Measurements from ENCODE around the gene DMAC1. TPM values are rescaled to one million over a fixed set of nuclear protein-coding genes. Genes with fewer than 3 reads are reported as not detected.
A peak's percentile ranks its signal among the peaks of the same experiment; 100 is the strongest.

DMAC1 gene
- total RNA-seq, 2 experiments from 2014 or later: 9.5 to 9.9 TPM

- no peak overlapping the region for H3K27ac ChIP-seq (ENCODE audit: low read depth in 1 of 2, low read length in 2 of 2)
- CTCF ChIA-PET: no interaction called here
- TF ChIP-seq CTCF (IDR thresholded peaks at IDR 0.05): no peak
Measured at GRCh38 chr9:7799944-7800285, 337 bp upstream of the DMAC1 start.

DNA sequence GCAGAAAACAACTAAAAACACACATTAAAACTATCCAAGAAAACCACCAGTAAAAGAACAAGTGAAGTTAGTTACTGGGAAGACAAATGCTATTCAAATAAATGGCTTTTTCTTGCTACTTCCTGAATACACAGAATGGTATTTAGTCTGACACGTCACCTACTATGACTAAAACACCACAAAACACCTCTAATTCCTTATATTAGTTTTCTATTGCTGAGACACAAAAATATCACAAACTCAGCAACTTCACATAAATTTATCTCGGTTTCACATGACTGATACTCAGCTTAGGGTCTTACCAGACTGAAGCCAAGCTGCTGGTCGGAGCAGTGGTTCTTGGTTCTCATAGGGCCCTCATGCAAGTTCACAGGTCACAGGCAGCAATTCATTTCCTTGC is 5.4 kb downstream of the DMAC1 start:
- Histone ChIP-seq H3K4me1 (ENCODE audit: insufficient read depth, low read length) (peaks cover 13% of the 10 kb centered on the region), H3K27ac (ENCODE audit: low read depth in 1 of 2, low read length in 2 of 2) (no peak overlapping the region), H3K27me3 (ENCODE audit: control insufficient read depth in 1 of 2, insufficient read depth in 2 of 2, low read length in 2 of 2) (no peaks in the 10 kb centered on the region), H3K4me3 (ENCODE audit: low read length) (no peak overlapping the region), H3K9me3 (ENCODE audit: control insufficient read depth in 1 of 2, insufficient read depth in 1 of 2, low read length in 2 of 2) (no peaks in the 10 kb centered on the region), H3K36me3 (ENCODE audit: insufficient read depth, low read length) (peaks cover 51% of the 10 kb centered on the region)
- peaks cover 57% of the 10 kb centered on the region for H3K4me1 Mint-ChIP-seq (ENCODE audit: low read depth)
- H3K4me3 Mint-ChIP-seq: no peak overlapping the region
- H3K9me3 Mint-ChIP-seq: no peaks in the 10 kb centered on the region
- TF ChIP-seq CTCF (IDR thresholded peaks at IDR 0.05): no peak
- ChIA-PET CTCF (no interaction called here), POLR2A (no interaction called here)
- intact Hi-C loops (cut with DNase I, micrococcal nuclease): no loop called here
- H3K27me3 Mint-ChIP-seq: no peaks in the 10 kb centered on the region
- no peak for ATAC-seq (ENCODE audit: poor library complexity)
- peaks cover 73% of the 10 kb centered on the region for H3K36me3 Mint-ChIP-seq (ENCODE audit: low read depth)
- peak overlapping the region; percentile 57 for H3K27ac Mint-ChIP-seq
- DNase-seq: no peak

More at GRCh38 chr9:7799944-7800285, 337 bp upstream of the DMAC1 start:
- peaks cover 8% of the 10 kb centered on the region for H3K4me1 ChIP-seq (ENCODE audit: insufficient read depth, low read length)
- Mint-ChIP-seq H3K4me1 (ENCODE audit: low read depth) (peaks cover 49% of the 10 kb centered on the region), H3K4me3 (peak overlapping the region; percentile 91), H3K27me3 (no peaks in the 10 kb centered on the region), H3K27ac (peak overlapping the region; percentile 92), H3K36me3 (ENCODE audit: low read depth) (peaks cover 41% of the 10 kb centered on the region), H3K9me3 (no peaks in the 10 kb centered on the region)
- peak overlapping the region; percentile 88 for H3K4me3 ChIP-seq (ENCODE audit: low read length)
- no peaks in the 10 kb centered on the region for H3K27me3 ChIP-seq (ENCODE audit: control insufficient read depth in 1 of 2, insufficient read depth in 2 of 2, low read length in 2 of 2)
- peaks cover 25% of the 10 kb centered on the region for H3K36me3 ChIP-seq (ENCODE audit: insufficient read depth, low read length)
- DNase-seq (no peak), ATAC-seq (ENCODE audit: poor library complexity) (peak; percentile 5)
- no peaks in the 10 kb centered on the region for H3K9me3 ChIP-seq (ENCODE audit: control insufficient read depth in 1 of 2, insufficient read depth in 1 of 2, low read length in 2 of 2)
- POLR2A ChIA-PET: interaction anchor here (1.1 kb wide), 1 partner anchor 20 kb away, joined by 3 read pairs; no protein-coding TSS in a partner anchor
- intact Hi-C loops (cut with DNase I, micrococcal nuclease): loop anchor here (1.0 to 10.0 kb wide), 5 partner anchors 132 to 178 kb away; no protein-coding TSS in a partner anchor

- no peak overlapping the region for H3K4me3 ChIP-seq (ENCODE audit: low read length)
- Mint-ChIP-seq H3K36me3 (ENCODE audit: low read depth) (peaks cover 59% of the 10 kb centered on the region), H3K27me3 (no peaks in the 10 kb centered on the region), H3K4me3 (no peak overlapping the region), H3K27ac (no peak overlapping the region), H3K4me1 (ENCODE audit: low read depth) (peaks cover 32% of the 10 kb centered on the region), H3K9me3 (no peaks in the 10 kb centered on the region)
- H3K9me3 ChIP-seq (ENCODE audit: control insufficient read depth in 1 of 2, insufficient read depth in 1 of 2, low read length in 2 of 2): no peaks in the 10 kb centered on the region
- H3K27me3 ChIP-seq (ENCODE audit: control insufficient read depth in 1 of 2, insufficient read depth in 2 of 2, low read length in 2 of 2): no peaks in the 10 kb centered on the region
- H3K36me3 ChIP-seq (ENCODE audit: insufficient read depth, low read length): peaks cover 40% of the 10 kb centered on the region
- no peak for TF ChIP-seq CTCF (IDR thresholded peaks at IDR 0.05)
- ATAC-seq (ENCODE audit: poor library complexity): no peak
- POLR2A ChIA-PET: no interaction called here
- H3K4me1 ChIP-seq (ENCODE audit: insufficient read depth, low read length): peaks cover 5% of the 10 kb centered on the region
- DNase-seq: no peak
- no peak overlapping the region for H3K27ac ChIP-seq (ENCODE audit: low read depth in 1 of 2, low read length in 2 of 2)
- intact Hi-C loops (cut with DNase I, micrococcal nuclease): no loop called here
- CTCF ChIA-PET: no interaction called here
Measured at GRCh38 chr9:7791394-7791793, 8.2 kb downstream of the DMAC1 start.

All from CD4-positive, alpha-beta T cell (primary cell).